Liver (tissue), 3 donors: ENCODE results near the gene ADCY2.

ENCODE experiments used
- CTCF ChIP-seq: fragments of 150-350 bp; IDR thresholded peaks from 2 replicates; pipeline ENCODE4 v1.5.1; 2017; ENCODE audit warnings: improper control_type of control experiment, low read depth, low read length; ENCODE audit not compliant: missing input control
- FOXA1 ChIP-seq: IDR thresholded peaks from 2 replicates; pipeline ENCODE4 v1.6.1; 2016; ENCODE audit warnings: antibody characterized with exemption
- JUND ChIP-seq, 2 donors: IDR thresholded peaks; 2 replicates each; pipeline ENCODE4 v1.6.1; 2016; ENCODE audit warnings: antibody characterized with exemption in 2 of 2
- SP1 ChIP-seq: IDR thresholded peaks from 2 replicates; pipeline ENCODE4 v1.6.1; 2018; ENCODE audit warnings: antibody characterized with exemption, mild to moderate bottlenecking
- TAF1 ChIP-seq: conservative IDR thresholded peaks from 2 replicates; pipeline ENCODE4 v1.6.1; 2016; ENCODE audit warnings: antibody characterized with exemption, mild to moderate bottlenecking
- TF ChIP-seq, protein P1 (sequence below): IDR thresholded peaks from 2 replicates; pipeline ENCODE4 v1.6.1; 2016; ENCODE audit warnings: antibody characterized with exemption, mild to moderate bottlenecking
- donor health status: healthy.
- donor health status: healthy.

- no peak for TF ChIP-seq CTCF
- TF ChIP-seq, protein P1, sequence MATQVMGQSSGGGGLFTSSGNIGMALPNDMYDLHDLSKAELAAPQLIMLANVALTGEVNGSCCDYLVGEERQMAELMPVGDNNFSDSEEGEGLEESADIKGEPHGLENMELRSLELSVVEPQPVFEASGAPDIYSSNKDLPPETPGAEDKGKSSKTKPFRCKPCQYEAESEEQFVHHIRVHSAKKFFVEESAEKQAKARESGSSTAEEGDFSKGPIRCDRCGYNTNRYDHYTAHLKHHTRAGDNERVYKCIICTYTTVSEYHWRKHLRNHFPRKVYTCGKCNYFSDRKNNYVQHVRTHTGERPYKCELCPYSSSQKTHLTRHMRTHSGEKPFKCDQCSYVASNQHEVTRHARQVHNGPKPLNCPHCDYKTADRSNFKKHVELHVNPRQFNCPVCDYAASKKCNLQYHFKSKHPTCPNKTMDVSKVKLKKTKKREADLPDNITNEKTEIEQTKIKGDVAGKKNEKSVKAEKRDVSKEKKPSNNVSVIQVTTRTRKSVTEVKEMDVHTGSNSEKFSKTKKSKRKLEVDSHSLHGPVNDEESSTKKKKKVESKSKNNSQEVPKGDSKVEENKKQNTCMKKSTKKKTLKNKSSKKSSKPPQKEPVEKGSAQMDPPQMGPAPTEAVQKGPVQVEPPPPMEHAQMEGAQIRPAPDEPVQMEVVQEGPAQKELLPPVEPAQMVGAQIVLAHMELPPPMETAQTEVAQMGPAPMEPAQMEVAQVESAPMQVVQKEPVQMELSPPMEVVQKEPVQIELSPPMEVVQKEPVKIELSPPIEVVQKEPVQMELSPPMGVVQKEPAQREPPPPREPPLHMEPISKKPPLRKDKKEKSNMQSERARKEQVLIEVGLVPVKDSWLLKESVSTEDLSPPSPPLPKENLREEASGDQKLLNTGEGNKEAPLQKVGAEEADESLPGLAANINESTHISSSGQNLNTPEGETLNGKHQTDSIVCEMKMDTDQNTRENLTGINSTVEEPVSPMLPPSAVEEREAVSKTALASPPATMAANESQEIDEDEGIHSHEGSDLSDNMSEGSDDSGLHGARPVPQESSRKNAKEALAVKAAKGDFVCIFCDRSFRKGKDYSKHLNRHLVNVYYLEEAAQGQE, result no peak
- no peak for TF ChIP-seq SP1
- no peak for TF ChIP-seq JUND (IDR thresholded peaks at IDR 0.05)
- no peak for TF ChIP-seq TAF1
- TF ChIP-seq FOXA1, result no peak
Measured at GRCh38 chr5:7622498-7622897, 226.6 kb downstream of the ADCY2 start.
